ENCODE results near the gene BMPER. TPM values are rescaled to one million over a fixed set of nuclear protein-coding genes. Genes with fewer than 3 reads are reported as not detected.
A peak's percentile ranks its signal among the peaks of the same experiment; 100 is the strongest.

BMPER gene
- total RNA-seq, 6 experiments from 2014 or later = 9.4 to 13.5 (median 11.1) TPM

DNA sequence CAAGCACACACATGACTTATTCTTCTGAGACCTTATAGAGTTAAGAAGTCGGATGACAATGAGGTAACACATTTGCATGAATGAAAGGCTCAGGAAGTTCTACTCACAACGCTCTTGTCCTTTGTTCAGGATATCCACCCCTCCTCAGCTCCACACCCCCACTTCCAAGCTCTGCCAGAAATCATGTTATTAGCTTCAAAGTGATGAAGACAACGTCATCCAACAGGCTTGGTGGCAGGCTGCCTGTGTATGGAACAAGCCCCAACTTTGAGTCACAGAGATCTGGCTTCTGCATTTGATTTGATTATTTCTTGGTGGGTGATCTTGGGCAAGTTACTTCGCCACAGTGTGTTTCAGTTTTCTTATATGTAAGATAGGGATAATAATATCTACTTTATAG, 12.4 kb upstream of the BMPER start:
- Mint-ChIP-seq H3K27me3 (ENCODE audit: insufficient read depth) (peaks cover 11% of the 10 kb centered on the region), H3K27ac (no peak overlapping the region), H3K9me3 (no peaks in the 10 kb centered on the region), H3K4me1 (ENCODE audit: low read depth) (peaks cover 14% of the 10 kb centered on the region), H3K4me3 (no peak overlapping the region), H3K36me3 (ENCODE audit: low read depth) (no peaks in the 10 kb centered on the region)
- DNase-seq = no peak
- TF ChIP-seq, protein P1, sequence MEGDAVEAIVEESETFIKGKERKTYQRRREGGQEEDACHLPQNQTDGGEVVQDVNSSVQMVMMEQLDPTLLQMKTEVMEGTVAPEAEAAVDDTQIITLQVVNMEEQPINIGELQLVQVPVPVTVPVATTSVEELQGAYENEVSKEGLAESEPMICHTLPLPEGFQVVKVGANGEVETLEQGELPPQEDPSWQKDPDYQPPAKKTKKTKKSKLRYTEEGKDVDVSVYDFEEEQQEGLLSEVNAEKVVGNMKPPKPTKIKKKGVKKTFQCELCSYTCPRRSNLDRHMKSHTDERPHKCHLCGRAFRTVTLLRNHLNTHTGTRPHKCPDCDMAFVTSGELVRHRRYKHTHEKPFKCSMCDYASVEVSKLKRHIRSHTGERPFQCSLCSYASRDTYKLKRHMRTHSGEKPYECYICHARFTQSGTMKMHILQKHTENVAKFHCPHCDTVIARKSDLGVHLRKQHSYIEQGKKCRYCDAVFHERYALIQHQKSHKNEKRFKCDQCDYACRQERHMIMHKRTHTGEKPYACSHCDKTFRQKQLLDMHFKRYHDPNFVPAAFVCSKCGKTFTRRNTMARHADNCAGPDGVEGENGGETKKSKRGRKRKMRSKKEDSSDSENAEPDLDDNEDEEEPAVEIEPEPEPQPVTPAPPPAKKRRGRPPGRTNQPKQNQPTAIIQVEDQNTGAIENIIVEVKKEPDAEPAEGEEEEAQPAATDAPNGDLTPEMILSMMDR (IDR thresholded peaks at IDR 0.05) = no peak

DNA sequence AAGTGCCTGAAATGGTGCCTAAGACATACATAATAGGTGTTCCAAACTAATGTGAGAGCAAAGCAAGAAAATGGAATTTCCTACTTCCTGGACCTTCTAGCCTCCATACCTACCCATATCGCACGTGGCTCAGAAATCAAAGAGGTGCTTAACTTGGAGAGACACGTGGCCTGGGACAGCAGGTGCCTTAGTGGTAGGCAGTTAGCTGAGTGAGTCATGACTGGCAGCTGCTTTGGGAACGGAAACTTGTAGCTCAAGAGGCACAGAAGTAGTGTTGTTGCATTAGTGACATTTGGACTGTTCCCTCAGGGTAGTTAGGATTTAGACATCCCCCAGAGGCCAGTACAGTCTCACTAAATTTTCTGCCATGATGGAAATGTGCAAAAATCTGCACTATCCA, 12.0 kb upstream of the BMPER start:
- DNase-seq = no peak
- no peak overlapping the region for H3K4me3 Mint-ChIP-seq
- no peaks in the 10 kb centered on the region for H3K36me3 Mint-ChIP-seq (ENCODE audit: low read depth)
- H3K9me3 Mint-ChIP-seq = no peaks in the 10 kb centered on the region
- peaks cover 14% of the 10 kb centered on the region for H3K4me1 Mint-ChIP-seq (ENCODE audit: low read depth)
- TF ChIP-seq, protein P1 (IDR thresholded peaks at IDR 0.05) = no peak
- peaks cover 9% of the 10 kb centered on the region for H3K27me3 Mint-ChIP-seq (ENCODE audit: insufficient read depth)
- H3K27ac Mint-ChIP-seq = no peak overlapping the region

GRCh38 chr7:33895025-33895804, 10.1 kb upstream of the BMPER start:
- Mint-ChIP-seq H3K36me3 (ENCODE audit: low read depth) (no peaks in the 10 kb centered on the region), H3K4me3 (peak overlapping the region; percentile 40), H3K9me3 (no peaks in the 10 kb centered on the region), H3K27ac (no peak overlapping the region), H3K27me3 (ENCODE audit: insufficient read depth) (peaks cover 3% of the 10 kb centered on the region; the same call in 1 of the 2 replicates), H3K4me1 (ENCODE audit: low read depth) (peaks cover 23% of the 10 kb centered on the region)
- peak; percentile 76 for DNase-seq
- TF ChIP-seq, protein P1 (IDR thresholded peaks at IDR 0.05) = peak; percentile 91

DNA sequence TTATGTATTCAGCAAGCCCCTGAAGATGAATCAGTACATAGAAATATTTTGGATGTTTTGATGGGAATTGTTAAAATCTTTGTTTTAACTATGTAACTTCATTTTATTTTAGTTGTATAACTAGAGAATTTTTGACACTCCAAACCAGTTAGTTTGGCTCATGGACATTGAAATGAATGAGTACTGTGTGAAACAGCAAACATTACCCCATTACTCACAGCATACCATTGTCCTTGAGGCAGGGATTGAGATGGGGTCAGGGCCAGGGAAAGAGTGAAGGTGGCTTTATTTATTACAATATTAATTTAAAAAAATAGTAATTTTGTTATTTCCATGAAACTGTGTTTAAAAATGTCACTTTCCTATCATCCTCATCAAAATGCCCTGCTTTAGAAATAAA, 4.8 kb upstream of the BMPER start:
- Mint-ChIP-seq H3K4me1 (ENCODE audit: low read depth) (peaks cover 57% of the 10 kb centered on the region), H3K27me3 (ENCODE audit: insufficient read depth) (no peaks in the 10 kb centered on the region; the same call in 1 of the 2 replicates), H3K27ac (peak overlapping the region; percentile 10; the same call in 1 of the 2 replicates), H3K9me3 (no peaks in the 10 kb centered on the region), H3K4me3 (no peak overlapping the region), H3K36me3 (ENCODE audit: low read depth) (no peaks in the 10 kb centered on the region)
- DNase-seq = peak; percentile 27
- TF ChIP-seq, protein P1 (IDR thresholded peaks at IDR 0.05) = no peak

DNA sequence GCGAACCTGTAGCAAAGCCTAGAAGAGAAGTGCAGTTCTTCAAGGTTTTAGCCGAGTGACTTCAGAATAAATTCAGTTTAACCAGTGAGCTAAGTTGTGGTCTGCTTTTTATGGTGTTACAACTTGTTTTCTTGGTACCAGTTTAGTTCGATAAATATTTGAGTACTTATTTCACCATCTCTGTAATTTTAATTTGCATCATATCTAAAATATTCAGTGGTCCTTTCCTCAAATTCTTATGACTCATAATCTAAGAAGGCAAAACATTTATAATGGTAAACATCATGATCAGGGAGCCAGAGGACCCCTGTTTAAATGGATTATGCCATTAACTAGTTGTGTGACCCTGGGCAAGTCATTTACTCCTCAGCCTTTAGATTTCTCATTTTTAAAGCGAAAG, 4.1 kb upstream of the BMPER start:
- TF ChIP-seq, protein P1 (IDR thresholded peaks at IDR 0.05) = no peak
- Mint-ChIP-seq H3K27me3 (ENCODE audit: insufficient read depth) (no peaks in the 10 kb centered on the region; the same call in 1 of the 2 replicates), H3K27ac (0 out of 2 replicates have a peak overlapping the region, but pooled peaks have one; percentile 18), H3K9me3 (no peaks in the 10 kb centered on the region), H3K4me1 (ENCODE audit: low read depth) (peaks cover 55% of the 10 kb centered on the region), H3K36me3 (ENCODE audit: low read depth) (no peaks in the 10 kb centered on the region), H3K4me3 (peak overlapping the region; percentile 19; the same call in 1 of the 2 replicates)
- no peak for DNase-seq
